HG03565 (cell line): ENCODE measurements around the gene ECHDC3.
A peak's percentile ranks its signal among the peaks of the same experiment; 100 is the strongest.

Experiments used
- ATAC-seq: cut with Tn5 transposase; IDR thresholded peaks from one replicate; pipeline ENCODE4 v1.9.1; 2021; ENCODE audit warnings: mild to moderate bottlenecking, moderate library complexity; ENCODE audit not compliant: unreplicated experiment

ECHDC3 gene

DNA sequence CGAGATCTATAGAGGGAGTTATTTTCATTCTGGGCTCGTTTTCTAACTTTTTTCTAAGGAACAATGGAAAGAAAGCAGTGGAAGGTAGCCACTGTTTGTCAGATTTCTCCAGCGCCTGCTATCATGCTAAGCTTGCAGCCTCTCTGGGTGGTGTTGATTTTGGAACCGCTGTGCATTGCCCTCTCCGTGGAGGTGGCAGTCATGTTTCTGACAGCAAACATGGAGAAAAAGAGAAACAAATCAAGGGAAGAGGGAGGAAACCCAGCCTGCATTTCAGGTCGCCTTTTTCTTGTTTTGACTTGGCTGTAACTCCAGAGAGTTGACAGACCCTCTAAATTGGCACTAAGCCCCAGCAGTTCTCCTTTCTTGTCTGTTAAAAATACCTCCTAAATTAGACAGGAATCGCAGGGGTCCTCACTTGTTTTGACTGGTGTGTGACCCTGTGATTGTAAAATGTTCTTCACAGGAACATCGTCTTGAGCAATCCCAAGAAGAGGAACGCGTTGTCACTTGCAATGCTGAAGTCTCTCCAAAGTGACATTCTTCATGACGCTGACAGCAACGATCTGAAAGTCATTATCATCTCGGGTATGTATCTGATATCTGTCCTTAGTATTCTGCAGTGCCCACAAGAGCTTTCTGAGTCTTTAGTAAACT is 4.8 kb downstream of the ECHDC3 start:
- no peak for ATAC-seq

DNA sequence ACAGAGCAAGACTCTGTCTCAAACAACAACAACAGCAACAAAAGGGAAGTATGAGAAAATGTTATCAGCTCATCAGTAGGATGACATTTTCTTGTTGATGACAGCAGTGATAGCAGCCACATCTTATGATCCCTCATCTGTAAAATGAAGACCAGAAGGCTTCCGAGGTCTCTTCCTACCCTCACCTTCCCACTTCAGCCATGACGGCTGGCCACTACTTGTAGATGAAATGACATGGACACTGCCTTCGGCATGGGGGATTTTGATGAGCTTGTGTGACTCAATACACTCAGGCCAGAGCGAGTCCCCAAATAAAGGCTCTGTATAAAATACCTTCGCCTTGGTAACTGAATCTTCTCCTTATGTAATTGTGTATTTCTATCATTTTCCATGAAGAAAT is 6.7 kb downstream of the ECHDC3 start:
- no peak for ATAC-seq

DNA sequence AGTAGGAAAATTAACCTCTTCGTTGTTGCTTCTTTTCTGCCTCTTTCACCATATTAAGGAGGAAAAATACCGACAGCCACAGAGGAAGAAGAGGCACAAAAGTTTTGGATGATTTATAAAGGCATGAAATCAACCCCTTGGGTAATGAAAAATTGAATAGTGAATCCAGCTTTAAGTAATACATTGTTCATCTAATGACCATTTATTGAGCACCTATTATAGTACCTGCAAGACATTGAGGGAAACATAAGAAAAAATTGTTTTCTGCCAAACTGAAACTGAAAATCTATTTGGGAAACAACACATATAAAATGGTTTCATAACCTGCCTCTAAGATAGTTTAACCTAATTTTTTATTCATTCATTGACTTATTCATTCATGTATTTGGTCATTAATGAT is 8.2 kb downstream of the ECHDC3 start:
- no peak for ATAC-seq

DNA sequence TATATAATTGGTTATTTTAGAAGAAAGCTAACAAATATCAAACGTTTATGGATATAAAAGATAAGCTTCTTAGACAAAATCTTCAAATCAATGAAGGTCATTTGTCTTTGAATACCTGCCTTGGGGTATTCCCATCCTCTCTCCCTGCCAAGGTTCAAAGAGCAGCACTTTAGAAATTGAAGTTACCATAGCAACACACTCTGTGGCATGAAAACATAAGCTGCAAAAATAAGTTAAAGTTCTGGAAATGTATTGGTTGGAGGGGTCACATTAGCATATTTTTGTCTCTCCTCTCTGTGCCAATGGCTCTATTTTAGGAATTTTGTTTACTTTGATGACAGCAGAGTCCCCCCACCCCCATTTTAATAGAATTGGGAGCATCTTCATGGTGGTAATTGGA is 12.0 kb downstream of the ECHDC3 start:
- no peak for ATAC-seq

DNA sequence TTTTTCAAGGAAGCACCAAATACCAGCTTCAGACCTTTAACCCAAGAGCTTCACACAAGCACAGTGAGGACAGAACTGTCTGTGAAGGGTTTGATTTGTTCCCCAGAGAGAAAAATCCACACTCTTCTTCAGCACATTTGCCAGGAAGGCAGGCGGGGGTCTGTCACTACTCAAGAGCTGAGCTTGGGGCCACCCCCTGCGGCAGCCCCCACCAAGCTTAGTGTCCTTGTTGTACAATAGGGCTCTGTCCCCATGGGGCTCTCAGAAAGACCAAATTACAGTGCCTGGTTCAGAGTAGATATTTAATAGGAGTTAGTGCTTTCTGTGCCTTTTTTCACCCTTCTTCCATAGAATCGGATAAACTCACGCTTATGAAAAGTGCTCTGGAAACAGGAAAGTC is 12.4 kb downstream of the ECHDC3 start:
- no peak for ATAC-seq

DNA sequence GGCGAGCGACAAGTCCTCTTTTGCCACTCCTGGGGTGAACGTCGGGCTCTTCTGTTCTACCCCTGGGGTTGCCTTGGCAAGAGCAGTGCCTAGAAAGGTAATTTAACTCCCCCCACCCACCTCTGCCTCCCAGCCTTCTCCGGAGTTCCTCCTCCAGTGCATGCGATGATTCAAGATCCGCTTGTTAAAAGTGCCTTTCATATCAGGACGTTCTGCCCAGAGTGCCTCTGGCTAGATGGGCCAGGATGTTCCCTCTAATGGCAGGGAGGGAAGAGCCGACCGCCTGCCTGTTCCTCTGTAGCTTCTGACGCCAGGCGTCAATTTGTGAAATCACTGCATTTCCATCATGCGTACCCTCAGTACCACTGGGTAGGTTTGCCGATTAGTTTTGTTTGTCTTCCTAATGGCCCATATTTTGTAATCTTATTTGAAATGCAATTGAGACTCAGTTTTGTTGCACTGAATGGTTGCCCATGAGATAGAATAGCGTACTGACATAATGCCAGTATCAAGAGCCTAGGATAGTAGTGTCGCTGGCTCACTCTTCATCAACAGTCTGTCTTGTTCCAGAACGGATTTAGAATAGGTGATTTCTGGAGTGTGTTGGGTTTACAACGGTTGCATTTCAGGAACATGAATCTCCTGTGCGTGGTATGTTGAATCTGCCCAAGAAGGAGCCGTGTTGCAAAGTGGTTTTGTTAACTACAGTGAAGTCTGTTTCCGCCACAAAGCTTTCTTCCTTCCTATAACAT is 13.5 kb downstream of the ECHDC3 start:
- ATAC-seq = no peak

DNA sequence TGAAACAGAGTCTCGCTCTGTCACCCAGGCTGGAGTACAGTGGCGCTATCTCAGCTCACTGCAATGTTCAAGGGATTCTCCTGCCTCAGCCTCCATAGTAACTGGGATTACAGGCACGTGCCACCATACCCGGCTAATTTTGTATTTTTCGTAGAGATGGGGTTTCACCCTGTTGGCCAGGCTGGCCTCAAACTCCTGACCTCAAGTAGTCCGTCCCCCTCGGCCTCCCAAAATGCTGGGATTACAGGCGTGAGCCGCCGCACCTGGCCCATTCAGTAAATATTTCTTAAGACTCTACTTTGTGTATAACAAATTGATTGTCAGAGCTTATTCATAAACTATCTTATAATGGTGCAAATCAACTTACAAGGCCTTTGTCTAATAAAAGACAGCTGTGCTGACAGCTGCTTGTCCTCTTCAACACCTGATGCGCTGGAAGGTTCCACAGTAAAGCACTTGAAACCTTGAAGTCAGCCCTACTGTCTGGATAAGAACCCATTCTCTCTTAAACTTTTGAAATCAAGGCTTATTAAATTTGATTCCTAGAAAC is 14.7 kb downstream of the ECHDC3 start:
- no peak for ATAC-seq

DNA sequence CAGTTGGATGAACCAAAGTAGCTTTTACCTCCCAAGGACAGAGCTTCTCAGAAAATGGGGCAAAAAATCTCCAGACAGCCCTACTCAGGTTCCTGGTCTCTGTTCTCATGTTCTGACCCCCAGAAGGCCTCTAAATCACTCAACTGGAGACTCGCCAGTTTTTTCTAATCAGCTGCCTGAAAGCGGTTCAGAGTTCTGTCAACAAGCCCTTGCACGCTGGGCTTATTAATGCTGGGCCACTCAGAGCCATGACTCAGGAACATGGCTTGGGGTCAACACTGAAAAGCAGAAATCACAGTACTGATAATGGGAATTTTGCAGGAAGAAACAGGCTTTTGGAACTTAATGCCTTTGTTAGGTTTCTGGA is 15.3 kb downstream of the ECHDC3 start:
- ATAC-seq = no peak

DNA sequence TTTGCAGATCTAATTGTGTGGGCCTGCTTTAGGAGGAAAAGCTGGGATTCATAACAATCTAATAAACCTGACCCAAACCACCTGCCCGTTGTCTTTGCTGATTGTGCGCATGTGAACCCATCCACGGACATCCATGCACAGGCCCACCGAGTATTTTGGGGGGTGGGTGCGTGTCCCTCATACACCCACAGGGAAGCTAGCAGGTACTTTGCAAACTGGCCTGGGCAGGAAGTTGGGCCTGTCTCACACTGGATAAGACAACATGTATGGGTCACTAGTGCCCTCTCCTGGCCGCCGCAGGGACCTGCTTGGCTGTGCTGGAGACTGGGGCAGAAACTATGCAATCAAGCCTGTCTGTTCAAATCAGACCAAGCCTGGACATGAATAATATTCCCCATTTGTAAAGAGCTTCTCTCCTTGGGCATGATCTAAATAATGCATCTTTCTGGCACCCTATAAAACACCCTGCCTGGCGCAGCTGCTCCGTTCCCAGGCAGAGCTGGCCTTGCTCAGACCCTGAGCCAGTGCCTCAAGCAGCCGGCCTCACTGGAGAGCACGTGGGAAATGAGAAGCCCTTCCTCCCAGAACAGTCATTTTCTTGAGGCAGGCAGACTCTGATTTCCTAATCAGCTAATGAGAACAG is 15.8 kb downstream of the ECHDC3 start:
- peak; percentile 96 for ATAC-seq

DNA sequence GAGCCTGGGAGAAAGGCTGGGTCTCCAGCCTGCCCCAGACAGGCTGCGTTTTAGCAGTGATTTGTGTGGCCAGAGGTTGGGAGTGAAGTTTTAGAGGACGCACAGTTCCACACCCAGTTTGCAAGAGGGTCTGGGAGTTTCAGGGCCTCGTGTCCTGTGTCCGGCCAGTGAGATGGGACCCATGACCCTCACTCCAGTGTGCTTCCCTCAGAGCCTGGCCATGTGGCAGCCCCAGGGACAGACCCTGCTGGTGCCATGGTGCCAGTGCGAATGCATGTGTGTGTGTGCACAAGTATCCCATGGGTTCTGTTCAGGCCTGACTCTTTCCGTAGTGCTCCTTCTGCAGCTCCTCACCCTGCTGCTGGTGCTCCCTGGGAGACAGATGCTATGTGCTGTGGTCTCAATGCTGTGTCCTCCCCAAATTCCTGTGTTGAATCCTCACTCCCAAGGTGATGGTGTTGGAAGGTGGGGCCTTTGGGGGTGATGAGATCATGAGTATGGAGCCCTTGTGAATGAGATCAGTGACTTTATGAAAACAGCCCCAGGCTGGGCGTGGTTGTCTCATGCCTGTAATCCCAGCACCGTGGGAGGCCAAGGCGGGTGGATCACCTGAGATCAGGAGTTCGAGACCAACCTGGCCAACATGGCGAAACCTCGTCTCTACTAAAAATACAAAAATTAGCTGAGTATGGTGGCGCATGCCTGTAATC is 16.5 kb downstream of the ECHDC3 start:
- no peak for ATAC-seq

DNA sequence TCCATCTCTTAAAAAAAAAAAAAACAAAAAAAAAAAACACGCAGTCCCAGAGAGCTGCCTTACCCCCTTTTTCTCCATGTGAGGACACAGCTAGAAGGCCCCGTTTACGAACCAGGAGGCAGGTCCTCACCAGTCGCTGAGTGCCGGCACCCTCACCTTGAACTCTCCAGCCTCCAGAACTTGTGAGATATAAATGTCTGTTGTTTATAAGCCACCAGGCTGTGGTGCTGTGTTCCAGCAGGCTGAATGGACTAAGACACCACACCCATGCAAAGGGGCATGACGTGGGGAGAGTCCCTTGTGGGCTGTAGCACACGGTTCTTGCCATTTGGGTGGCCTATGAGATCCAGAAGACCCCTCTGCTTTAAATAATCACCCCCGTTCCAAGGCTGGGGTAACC is 17.2 kb downstream of the ECHDC3 start:
- no peak for ATAC-seq

DNA sequence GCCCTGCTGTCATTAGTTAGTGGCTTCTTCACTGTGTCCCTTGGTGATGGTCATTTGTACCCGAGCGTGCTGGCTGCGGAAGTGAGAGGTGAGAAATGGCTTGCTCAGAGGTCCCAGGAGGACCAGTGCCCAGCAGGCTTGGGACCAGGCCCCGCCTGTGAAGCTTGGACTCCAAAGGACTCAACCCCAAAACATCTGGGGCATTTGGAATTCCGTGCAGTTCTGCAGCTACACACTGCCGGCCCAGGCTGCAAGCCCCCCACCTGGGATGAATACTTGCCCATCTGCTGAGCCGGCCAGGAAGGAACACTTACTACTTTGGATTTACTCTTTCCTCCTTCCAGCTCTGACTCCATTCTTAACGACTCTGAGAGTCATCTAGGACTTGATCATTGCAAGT is 18.0 kb downstream of the ECHDC3 start:
- no peak for ATAC-seq

DNA sequence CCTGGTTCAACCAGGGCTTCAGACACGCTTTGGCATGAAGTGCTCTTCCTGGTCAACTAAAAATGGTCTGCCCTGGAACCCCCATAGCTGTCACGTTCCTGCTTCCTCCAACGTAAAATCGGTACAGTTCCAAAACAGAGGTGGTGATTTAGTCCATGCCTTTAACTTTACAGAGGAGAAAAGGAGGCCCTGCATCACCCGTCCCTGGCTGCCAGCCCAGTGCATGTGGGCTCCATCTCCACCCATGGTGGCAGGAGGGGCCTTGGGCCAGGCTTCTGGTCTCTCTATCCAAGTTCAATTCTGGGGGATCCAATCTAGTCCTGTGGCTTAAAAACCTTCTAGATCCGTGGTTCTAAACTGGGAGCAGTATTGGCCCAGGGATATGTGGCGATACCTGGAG is 18.7 kb downstream of the ECHDC3 start:
- ATAC-seq = no peak

DNA sequence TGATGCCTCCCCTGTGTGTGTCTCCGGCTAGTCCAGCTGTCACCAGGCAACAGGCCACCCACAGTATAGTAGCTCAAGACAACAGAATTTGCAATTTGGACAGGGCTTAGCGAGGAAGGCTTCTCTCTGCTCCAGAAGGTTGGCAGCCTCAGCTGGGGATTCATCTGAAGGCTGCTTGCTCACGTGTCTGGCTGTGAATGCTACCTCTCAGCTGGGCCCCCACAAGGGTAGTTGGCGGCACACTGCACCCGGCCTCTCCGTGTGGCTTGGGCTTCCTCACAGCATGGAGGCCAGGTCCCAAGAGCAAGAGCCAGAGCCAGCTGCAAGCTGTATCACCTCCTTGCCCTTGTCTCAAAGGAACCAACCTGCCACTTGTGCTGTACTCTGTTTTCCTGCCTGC is 19.2 kb downstream of the ECHDC3 start:
- no peak for ATAC-seq

DNA sequence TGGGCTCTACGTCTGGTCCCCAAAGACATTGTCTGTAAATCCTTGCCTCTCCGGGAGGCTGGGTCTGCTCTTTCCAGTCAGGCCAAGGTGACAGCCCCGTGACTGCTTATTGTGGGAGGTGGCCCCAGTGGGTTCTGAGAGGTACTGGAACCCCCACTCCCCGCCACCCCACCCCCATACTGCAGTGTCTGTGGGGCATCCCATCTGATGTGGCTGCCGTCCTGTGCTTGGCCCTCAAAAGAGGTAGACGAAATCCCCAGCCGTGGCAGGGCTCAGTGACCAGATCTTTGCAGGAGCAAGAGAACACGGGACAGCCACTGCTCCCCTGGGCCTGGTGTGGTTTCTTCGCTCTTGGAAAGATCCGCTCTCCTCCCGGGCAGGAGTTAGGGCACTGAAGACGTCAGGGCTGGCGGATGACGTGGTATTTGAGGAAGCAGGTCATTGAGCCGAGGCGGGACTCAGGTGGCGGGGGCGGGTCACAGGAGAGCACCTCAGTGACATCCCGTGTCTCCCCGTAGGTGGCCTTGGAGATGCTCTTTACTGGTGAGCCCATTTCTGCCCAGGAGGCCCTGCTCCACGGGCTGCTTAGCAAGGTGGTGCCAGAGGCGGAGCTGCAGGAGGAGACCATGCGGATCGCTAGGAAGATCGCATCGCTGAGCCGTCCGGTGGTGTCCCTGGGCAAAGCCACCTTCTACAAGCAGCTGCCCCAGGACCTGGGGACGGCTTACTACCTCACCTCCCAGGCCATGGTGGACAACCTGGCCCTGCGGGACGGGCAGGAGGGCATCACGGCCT is 20.7 kb downstream of the ECHDC3 start:
- no peak for ATAC-seq

DNA sequence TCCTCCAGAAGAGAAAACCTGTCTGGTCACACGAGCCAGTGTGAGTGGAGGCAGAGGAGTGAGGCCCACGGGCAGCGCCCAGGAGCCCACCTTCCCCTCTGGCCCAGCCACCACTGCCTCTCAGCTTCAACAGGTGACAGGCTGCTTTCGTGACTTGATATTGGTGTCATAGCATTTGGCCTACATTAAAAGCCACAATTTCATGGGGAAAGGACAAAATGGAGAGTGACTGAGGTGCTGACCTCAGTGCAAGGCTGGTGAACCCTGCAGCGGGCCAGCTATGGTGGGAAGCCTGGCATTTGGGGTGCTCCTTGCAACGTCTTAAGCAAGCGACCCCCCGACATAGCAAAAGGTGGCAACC is 21.3 kb downstream of the ECHDC3 start:
- no peak for ATAC-seq

DNA sequence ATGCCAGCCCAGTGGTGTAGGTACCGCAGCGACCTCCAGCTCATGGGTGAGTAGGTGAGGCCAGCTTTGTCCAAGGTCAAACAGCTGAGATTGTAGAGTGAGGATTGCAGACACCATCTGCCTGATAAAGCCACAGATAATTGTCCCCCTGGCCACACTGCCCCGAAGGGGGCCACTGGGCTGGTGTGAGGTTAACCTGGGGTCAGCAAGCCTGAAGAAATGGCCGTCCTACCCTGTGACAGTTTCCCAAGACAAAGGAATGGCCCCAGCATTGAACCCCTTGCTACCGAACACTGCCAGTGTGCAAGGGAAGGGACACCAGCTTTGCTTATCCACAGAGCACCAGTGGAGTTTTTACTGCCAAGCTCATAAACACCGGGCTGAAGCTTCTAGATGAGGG is 23.0 kb downstream of the ECHDC3 start:
- no peak for ATAC-seq

DNA sequence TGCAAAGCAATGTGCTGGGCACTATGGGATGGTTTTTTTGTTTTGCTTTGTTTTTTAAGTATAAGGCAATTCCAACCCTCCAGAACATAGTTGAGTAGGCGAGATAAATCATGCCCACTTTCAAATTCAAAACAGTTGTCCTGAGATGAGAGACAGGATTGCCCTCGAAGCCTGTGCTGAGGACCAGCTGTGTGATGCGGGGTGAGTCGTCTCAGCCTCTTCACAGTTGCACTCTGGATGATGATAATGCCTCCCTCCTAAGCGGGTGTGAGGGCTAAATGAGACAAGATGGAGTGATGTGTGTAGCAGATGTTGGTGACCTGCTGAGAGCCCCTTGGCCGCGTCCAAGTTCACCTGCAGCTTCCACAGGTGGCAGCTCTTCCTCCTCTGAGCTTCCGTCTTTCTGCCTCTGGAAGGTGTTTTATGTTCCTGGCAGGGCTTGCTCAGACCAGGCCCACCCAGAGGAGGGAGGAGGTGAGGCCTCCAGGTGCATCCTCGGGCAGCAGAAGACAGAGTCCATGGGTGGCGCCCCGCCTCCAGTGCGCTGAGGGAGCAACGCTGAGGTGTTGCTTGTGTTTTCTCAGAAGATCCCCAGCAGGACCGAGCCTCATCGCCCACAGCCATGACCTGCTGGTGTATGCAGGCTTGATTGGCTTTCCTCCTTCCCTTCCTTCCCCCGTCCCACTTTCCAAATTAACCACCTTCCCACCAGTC is 30.6 kb downstream of the ECHDC3 start:
- ATAC-seq = no peak

DNA sequence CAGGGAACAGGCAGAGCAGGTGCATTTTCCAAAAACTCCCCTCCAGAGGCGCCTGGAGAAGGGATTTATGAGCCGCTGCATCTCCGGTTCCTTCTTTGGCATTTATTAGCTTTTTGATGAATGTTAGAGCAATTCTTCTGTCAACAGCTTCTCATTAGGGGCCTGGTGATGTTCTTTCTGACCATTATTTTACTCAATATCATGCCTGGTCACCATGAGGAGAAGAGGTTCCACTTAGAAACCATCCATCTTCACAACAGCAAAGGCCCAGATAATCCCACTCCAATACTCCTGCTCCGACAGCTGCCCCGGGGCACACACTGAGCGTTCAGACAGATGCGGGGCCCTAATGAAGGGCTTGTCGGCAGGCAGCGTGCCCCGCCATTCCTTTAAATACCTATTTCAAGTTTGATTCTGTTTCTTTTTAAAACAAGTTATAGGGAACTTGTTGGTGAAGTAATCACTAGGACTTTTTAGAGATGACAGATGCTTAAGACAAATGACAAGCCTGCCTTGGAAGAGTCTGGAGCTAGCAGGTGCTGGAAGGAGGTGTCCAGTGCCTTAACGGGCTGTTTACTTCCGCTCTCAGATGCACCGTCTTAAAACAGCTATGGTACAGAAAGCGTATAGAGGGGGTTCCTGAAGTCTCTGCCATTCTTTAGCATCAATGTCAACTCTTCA is 31.7 kb downstream of the ECHDC3 start:
- no peak for ATAC-seq

DNA sequence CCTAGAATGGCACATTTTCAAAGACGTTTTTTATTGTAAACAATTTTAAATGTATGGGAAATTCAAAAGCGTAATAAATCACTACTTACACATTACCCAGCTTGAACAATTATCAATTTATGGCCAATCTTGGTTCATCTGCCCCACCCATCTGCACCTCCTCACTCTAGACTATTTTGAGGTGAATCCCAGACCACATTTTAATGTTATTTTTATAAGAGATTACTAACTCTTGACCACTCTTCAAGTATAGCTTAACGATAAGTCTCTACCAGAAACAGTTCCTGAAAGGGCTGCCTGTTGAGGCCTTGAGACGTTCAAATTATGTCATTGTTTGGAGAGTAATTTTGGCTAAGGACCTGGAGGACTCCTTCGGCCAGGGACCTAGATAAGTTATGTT is 33.2 kb downstream of the ECHDC3 start:
- no peak for ATAC-seq
